NT2/D1 (cell line): ENCODE results near the gene ENPEP.

Source experiments
- DNase-seq: peaks from one replicate; pipeline ENCODE4 v3.0.0-alpha.2; 2011; ENCODE audit warnings: low read depth, low spot score
- H3K27me3 ChIP-seq: 2 replicates; pipeline ENCODE4 v1.6.0; 2011; ENCODE audit warnings: mild to moderate bottlenecking; ENCODE audit not compliant: insufficient read length, insufficient read depth
- H3K36me3 ChIP-seq: 2 replicates; pipeline ENCODE4 v1.6.1; 2011; ENCODE audit warnings: mild to moderate bottlenecking, low read length, mixed read lengths; ENCODE audit not compliant: insufficient read depth, insufficient read length
- H3K4me1 ChIP-seq: 2 replicates; pipeline ENCODE4 v1.5.1; 2011; ENCODE audit not compliant: insufficient read depth, insufficient read length
- H3K4me3 ChIP-seq: 2 replicates; pipeline ENCODE4 v1.5.1; 2011; ENCODE audit warnings: low read depth; ENCODE audit not compliant: insufficient read length
- H3K9ac ChIP-seq: 2 replicates; pipeline ENCODE4 v1.6.0; 2011; ENCODE audit warnings: low read depth; ENCODE audit not compliant: insufficient read length
- H3K9me3 ChIP-seq: 2 replicates; pipeline ENCODE4 v1.5.1; 2011; ENCODE audit warnings: mild to moderate bottlenecking, low read length; ENCODE audit not compliant: insufficient read depth
- SUZ12 ChIP-seq: IDR thresholded peaks from 2 replicates; pipeline ENCODE4 v1.6.1; 2011; ENCODE audit not compliant: insufficient read length, insufficient read depth; ENCODE audit errors: extremely low read depth
- YY1 ChIP-seq: IDR thresholded peaks from 2 replicates; pipeline ENCODE4 v1.6.1; 2011; ENCODE audit not compliant: insufficient read length, insufficient read depth
- ZNF274 ChIP-seq: IDR thresholded peaks from 2 replicates; pipeline ENCODE4 v1.6.1; 2011; ENCODE audit warnings: mild to moderate bottlenecking, low read depth, low read length

Gene ENPEP

GRCh38 chr4:110610940-110611831 is 135.2 kb downstream of the ENPEP start:
- Histone ChIP-seq H3K36me3 (no peaks in the 10 kb centered on the region), H3K9ac (no peak overlapping the region), H3K27me3 (peaks cover 82% of the 10 kb centered on the region), H3K4me1 (no peaks in the 10 kb centered on the region), H3K4me3 (no peak overlapping the region), H3K9me3 (no peaks in the 10 kb centered on the region)
- TF ChIP-seq ZNF274 (no peak), YY1 (no peak), SUZ12 (peak; percentile 81)
- no peak for DNase-seq

GRCh38 chr4:110611968-110612447 is 136.1 kb downstream of the ENPEP start:
- Histone ChIP-seq H3K9me3 (no peaks in the 10 kb centered on the region), H3K9ac (no peak overlapping the region), H3K4me3 (no peak overlapping the region), H3K4me1 (no peaks in the 10 kb centered on the region), H3K27me3 (peaks cover 91% of the 10 kb centered on the region), H3K36me3 (no peaks in the 10 kb centered on the region)
- no peak for DNase-seq
- TF ChIP-seq SUZ12 (peak; percentile 74), YY1 (no peak)

GRCh38 chr4:110612631-110613269 is 136.8 kb downstream of the ENPEP start:
- TF ChIP-seq SUZ12 (peak; percentile 8), ZNF274 (no peak)
- Histone ChIP-seq H3K9ac (no peak overlapping the region), H3K36me3 (no peaks in the 10 kb centered on the region), H3K4me3 (no peak overlapping the region), H3K4me1 (no peaks in the 10 kb centered on the region), H3K27me3 (peaks cover 98% of the 10 kb centered on the region), H3K9me3 (no peaks in the 10 kb centered on the region)
- no peak for DNase-seq

GRCh38 chr4:110613745-110614144 is 137.8 kb downstream of the ENPEP start:
- Histone ChIP-seq H3K36me3 (no peaks in the 10 kb centered on the region), H3K9me3 (no peaks in the 10 kb centered on the region), H3K4me3 (no peak overlapping the region), H3K9ac (no peak overlapping the region), H3K4me1 (peaks cover 2% of the 10 kb centered on the region), H3K27me3 (peaks cover 100% of the 10 kb centered on the region)
- DNase-seq, result no peak
- TF ChIP-seq ZNF274 (no peak), YY1 (no peak), SUZ12 (no peak)

DNA sequence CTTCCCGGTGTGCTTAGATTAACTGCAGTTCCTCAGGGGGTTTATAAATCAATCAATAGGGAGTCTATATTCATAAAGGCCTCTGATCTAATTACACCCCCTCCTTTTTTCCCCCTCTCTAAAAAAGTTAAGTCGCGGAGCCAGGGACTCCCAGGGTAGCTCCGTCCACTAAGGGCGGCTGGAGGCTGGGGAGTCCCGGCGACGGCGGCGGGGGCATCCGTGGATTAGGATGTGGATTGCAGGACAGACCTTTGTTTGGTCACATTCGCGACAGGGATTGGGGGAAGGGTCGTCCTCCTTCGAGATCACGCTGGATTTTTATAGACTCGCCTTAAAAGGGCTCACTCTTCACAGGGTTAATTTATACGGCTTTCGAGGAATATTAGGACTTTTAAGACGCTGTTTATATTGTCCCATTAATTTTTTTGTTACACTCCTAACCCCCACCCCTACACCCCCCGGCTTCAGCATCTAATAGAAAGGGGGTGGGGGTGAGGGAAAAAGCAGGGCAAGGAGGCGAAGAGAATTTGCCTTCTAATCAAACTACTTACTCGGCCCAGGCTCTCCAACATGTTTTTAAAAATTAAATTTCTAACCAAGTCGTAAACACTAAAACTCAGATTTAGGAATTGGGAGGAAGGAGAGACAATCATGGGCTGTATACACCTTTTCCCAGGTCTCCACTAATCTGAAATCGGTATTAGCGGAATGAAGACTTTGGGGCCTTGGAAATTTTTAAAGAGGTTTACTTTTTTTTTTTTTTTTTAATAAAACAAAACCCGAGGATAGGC is 138.4 kb downstream of the ENPEP start:
- TF ChIP-seq ZNF274, result no peak
- TF ChIP-seq SUZ12, result no peak
- no peak for TF ChIP-seq YY1
- H3K27me3 ChIP-seq, result peaks cover 100% of the 10 kb centered on the region
- H3K9me3 ChIP-seq, result no peaks in the 10 kb centered on the region
- no peak overlapping the region for H3K4me3 ChIP-seq
- peaks cover 4% of the 10 kb centered on the region for H3K4me1 ChIP-seq
- no peak overlapping the region for H3K9ac ChIP-seq
- no peak for DNase-seq
- H3K36me3 ChIP-seq, result no peaks in the 10 kb centered on the region
